HepG2 (cell line): ENCODE measurements around the gene CAMTA1. TPM values are rescaled to one million over a fixed set of nuclear protein-coding genes. Genes with fewer than 3 reads are reported as not detected.

Experiments used
- ARNT2 ChIP-seq: sonication (generic); formaldehyde crosslinking; IDR thresholded peaks from 2 replicates; pipeline ENCODE4 v1.8.0; 2022; ENCODE audit warnings: mild to moderate bottlenecking, low read depth, missing genetic modification reagents, moderate library complexity
- ATM ChIP-seq: fragments of 450-650 bp; IDR thresholded peaks from 2 replicates; pipeline ENCODE4 v1.7.1; 2017; ENCODE audit warnings: mild to moderate bottlenecking, borderline replicate concordance
- CEBPB ChIP-seq: IDR thresholded peaks from 2 replicates; pipeline ENCODE4 v1.6.1; 2011; ENCODE audit warnings: low read depth, low read length, improper control_type of control experiment, borderline replicate concordance
- CHD2 ChIP-seq: IDR thresholded peaks from 2 replicates; pipeline ENCODE4 v1.6.1; 2011; ENCODE audit warnings: low read depth, low read length, improper control_type of control experiment
- EEA1 ChIP-seq: sonication (generic); formaldehyde crosslinking; IDR thresholded peaks from 2 replicates; pipeline ENCODE4 v1.5.1; 2020; ENCODE audit warnings: mild to moderate bottlenecking, missing genetic modification reagents, borderline replicate concordance
- ESRRA ChIP-seq: sonication (generic); formaldehyde crosslinking; IDR thresholded peaks from 2 replicates; pipeline ENCODE4 v1.5.1; 2020; ENCODE audit warnings: mild to moderate bottlenecking, low read depth, missing genetic modification reagents
- HMGA1 ChIP-seq: sonication (generic); formaldehyde crosslinking; conservative IDR thresholded peaks from 2 replicates; pipeline ENCODE4 v1.4.0; 2020; ENCODE audit warnings: missing genetic modification reagents
- JUND ChIP-seq: sonication (generic); formaldehyde crosslinking; IDR thresholded peaks from 2 replicates; pipeline ENCODE4 v1.8.0; 2022; ENCODE audit warnings: mild to moderate bottlenecking, missing genetic modification reagents
- NR2F1 ChIP-seq, 2 experiments: fragments of 450-650 bp in 1 of 2; formaldehyde crosslinking in 1 of 2; IDR thresholded peaks; 2 replicates each; pipeline versions ENCODE4 v1.5.0 to v1.6.1; 2016 to 2020; ENCODE audit warnings: mild to moderate bottlenecking in 1 of 2, missing compliant biosample characterization in 1 of 2, missing genetic modification reagents in 1 of 2, moderate library complexity in 1 of 2
- RXRA ChIP-seq: sonication (generic); formaldehyde crosslinking; IDR thresholded peaks from 2 replicates; pipeline ENCODE4 v1.5.1; 2020; ENCODE audit warnings: missing genetic modification reagents
- YEATS4 ChIP-seq: sonication (generic); formaldehyde crosslinking; IDR thresholded peaks from 2 replicates; pipeline ENCODE4 v1.4.0; 2020; ENCODE audit warnings: missing genetic modification reagents, borderline replicate concordance
- ZFP90 ChIP-seq: sonication (generic); formaldehyde crosslinking; IDR thresholded peaks from 2 replicates; pipeline ENCODE4 v1.8.0; 2022; ENCODE audit warnings: missing genetic modification reagents, mild to moderate bottlenecking, inconsistent platforms, borderline replicate concordance
- ZNF17 ChIP-seq: sonication (generic); formaldehyde crosslinking; IDR thresholded peaks from 2 replicates; pipeline ENCODE4 v1.5.0; 2020; ENCODE audit warnings: mild to moderate bottlenecking, missing genetic modification reagents
- ZNF335 ChIP-seq: sonication (generic); formaldehyde crosslinking; IDR thresholded peaks from 2 replicates; pipeline ENCODE4 v1.4.0; 2020; ENCODE audit warnings: missing genetic modification reagents
- ZNF564 ChIP-seq: sonication (generic); formaldehyde crosslinking; IDR thresholded peaks from 2 replicates; pipeline ENCODE4 v1.8.1; 2023; ENCODE audit warnings: mild to moderate bottlenecking, missing genetic modification reagents
- ZNF749 ChIP-seq: sonication (generic); formaldehyde crosslinking; IDR thresholded peaks from 2 replicates; pipeline ENCODE4 v1.8.0; 2022; ENCODE audit warnings: mild to moderate bottlenecking, missing genetic modification reagents, moderate library complexity, borderline replicate concordance
- ZNF83 ChIP-seq: sonication (generic); formaldehyde crosslinking; IDR thresholded peaks from 2 replicates; pipeline ENCODE4 v1.4.0; 2020; ENCODE audit warnings: missing genetic modification reagents, mild to moderate bottlenecking, borderline replicate concordance
- ZSCAN20 ChIP-seq: sonication (generic); formaldehyde crosslinking; IDR thresholded peaks from 2 replicates; pipeline ENCODE4 v1.4.0; 2020; ENCODE audit warnings: missing genetic modification reagents, mild to moderate bottlenecking, borderline replicate concordance
- polyA plus RNA-seq, 8 experiments: library from polyadenylated mRNA; depleted of rRNA in 3 of 8; stranded (reverse) in 7 of 8; unstranded in 1 of 8; fragments of >200 nt; fragmentation: Illumina TruSeq in 4 of 8; extraction: Trizol in 4 of 8; gene quantifications; 2 replicates each; pipeline versions ENCODE4 v1.2.1 to v1.2.3, GENCODE V29; 2011 to 2016; ENCODE audit warnings: low read depth in 4 of 8, missing spikeins in 1 of 8, mixed read lengths in 1 of 8; ENCODE audit not compliant: insufficient read depth in 1 of 8
- total RNA-seq, 5 experiments: library from RNA; depleted of rRNA; stranded (reverse); fragments of >200 nt; fragmentation: Illumina TruSeq; extraction: Trizol; gene quantifications; 2 replicates each; pipeline ENCODE4 v1.2.3, GENCODE V29; 2016; ENCODE audit warnings: low read depth in 1 of 5
- TF ChIP-seq, protein P1 (sequence below): sonication (generic); formaldehyde crosslinking; IDR thresholded peaks from 2 replicates; pipeline ENCODE4 v1.4.0; 2020; ENCODE audit warnings: missing genetic modification reagents
- TF ChIP-seq, protein P2 (sequence below): sonication (generic); formaldehyde crosslinking; IDR thresholded peaks from 2 replicates; pipeline ENCODE4 v1.4.0; 2020; ENCODE audit warnings: missing genetic modification reagents, borderline replicate concordance
- TF ChIP-seq, protein P3 (sequence below): IDR thresholded peaks from 2 replicates; pipeline ENCODE4 v1.6.1; 2016; ENCODE audit warnings: missing genetic modification reagents, missing compliant biosample characterization
- TF ChIP-seq, protein P4 (sequence below): IDR thresholded peaks from 2 replicates; pipeline ENCODE4 v1.6.1; 2016; ENCODE audit warnings: control low read depth
- TF ChIP-seq, protein P5 (sequence below): sonication (generic); formaldehyde crosslinking; IDR thresholded peaks from 2 replicates; pipeline ENCODE4 v1.4.0; 2020; ENCODE audit warnings: missing genetic modification reagents

Gene CAMTA1
- total and polyA plus RNA-seq, 2 of the 13 experiments (the other 11 are each of a cell fraction or from before 2014, with no cell fraction given) = 25.0 to 36.4 TPM

DNA sequence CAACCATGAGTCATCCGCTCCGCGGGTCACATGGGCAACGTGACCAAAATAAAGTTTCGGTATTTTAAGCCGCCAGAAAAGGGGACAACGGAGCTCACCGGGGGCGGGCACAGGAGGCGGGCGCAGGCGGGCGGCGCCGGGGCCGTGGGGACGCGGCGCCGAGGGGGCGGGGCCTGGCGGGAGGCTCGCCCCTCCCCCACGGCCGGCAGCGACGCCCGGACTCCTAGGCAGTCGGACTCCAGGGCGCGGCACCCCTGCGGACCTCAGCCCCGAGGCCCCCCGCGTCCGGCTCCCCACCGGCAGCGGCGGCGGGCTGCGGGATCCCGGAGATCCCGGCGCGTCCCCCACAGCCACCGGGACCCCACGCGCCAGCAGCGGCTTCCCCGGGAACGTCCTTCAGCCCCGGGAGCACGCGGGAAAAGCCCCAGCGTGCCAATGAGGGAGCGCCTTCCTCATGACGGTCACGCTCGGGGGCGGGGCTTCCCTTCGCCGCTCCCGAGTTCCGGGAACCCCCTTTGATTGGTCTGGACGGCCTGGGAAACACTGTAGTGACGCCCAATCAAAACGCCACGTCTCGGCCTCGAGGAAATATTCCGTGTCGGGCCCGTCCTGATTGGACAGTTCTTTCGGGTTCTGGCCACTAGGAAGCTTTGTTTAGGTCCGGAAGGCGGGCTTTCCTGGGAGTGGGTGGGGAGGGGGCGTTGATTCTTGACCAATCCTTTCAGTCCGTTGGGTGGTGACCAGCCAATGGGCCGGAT, 515 bp upstream of the CAMTA1 start (continued):
- no peak; the same call in 1 of the 2 replicates for TF ChIP-seq ZNF749 (CRISPR knock-in tag)
- TF ChIP-seq, protein P1, sequence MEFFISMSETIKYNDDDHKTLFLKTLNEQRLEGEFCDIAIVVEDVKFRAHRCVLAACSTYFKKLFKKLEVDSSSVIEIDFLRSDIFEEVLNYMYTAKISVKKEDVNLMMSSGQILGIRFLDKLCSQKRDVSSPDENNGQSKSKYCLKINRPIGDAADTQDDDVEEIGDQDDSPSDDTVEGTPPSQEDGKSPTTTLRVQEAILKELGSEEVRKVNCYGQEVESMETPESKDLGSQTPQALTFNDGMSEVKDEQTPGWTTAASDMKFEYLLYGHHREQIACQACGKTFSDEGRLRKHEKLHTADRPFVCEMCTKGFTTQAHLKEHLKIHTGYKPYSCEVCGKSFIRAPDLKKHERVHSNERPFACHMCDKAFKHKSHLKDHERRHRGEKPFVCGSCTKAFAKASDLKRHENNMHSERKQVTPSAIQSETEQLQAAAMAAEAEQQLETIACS (CRISPR knock-in tag) = peak; percentile 30; the same call in 1 of the 2 replicates
- no peak for TF ChIP-seq EEA1 (CRISPR knock-in tag)
- TF ChIP-seq ARNT2 (CRISPR knock-in tag) = peak; percentile 55; the same call in 1 of the 2 replicates
- peak; percentile 60; the same call in 1 of the 2 replicates for TF ChIP-seq ESRRA (CRISPR knock-in tag)
- no peak for TF ChIP-seq ZNF83
- TF ChIP-seq JUND = peak; percentile 59; the same call in 1 of the 2 replicates
- peak; percentile 78; the same call in 1 of the 2 replicates for TF ChIP-seq ZSCAN20 (CRISPR knock-in tag)
- no peak for TF ChIP-seq NR2F1 (CRISPR knock-in tag; IDR thresholded peaks at IDR 0.05)
- TF ChIP-seq ZFP90 = no peak
- no peak for TF ChIP-seq HMGA1 (CRISPR knock-in tag)
- no peak for TF ChIP-seq CEBPB
- TF ChIP-seq RXRA (CRISPR knock-in tag) = peak; percentile 45; the same call in 1 of the 2 replicates
- TF ChIP-seq, protein P2, sequence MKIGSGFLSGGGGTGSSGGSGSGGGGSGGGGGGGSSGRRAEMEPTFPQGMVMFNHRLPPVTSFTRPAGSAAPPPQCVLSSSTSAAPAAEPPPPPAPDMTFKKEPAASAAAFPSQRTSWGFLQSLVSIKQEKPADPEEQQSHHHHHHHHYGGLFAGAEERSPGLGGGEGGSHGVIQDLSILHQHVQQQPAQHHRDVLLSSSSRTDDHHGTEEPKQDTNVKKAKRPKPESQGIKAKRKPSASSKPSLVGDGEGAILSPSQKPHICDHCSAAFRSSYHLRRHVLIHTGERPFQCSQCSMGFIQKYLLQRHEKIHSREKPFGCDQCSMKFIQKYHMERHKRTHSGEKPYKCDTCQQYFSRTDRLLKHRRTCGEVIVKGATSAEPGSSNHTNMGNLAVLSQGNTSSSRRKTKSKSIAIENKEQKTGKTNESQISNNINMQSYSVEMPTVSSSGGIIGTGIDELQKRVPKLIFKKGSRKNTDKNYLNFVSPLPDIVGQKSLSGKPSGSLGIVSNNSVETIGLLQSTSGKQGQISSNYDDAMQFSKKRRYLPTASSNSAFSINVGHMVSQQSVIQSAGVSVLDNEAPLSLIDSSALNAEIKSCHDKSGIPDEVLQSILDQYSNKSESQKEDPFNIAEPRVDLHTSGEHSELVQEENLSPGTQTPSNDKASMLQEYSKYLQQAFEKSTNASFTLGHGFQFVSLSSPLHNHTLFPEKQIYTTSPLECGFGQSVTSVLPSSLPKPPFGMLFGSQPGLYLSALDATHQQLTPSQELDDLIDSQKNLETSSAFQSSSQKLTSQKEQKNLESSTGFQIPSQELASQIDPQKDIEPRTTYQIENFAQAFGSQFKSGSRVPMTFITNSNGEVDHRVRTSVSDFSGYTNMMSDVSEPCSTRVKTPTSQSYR = peak; percentile 88
- TF ChIP-seq, protein P3, sequence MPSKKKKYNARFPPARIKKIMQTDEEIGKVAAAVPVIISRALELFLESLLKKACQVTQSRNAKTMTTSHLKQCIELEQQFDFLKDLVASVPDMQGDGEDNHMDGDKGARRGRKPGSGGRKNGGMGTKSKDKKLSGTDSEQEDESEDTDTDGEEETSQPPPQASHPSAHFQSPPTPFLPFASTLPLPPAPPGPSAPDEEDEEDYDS (CRISPR knock-in tag) = peak; percentile 42; the same call in 1 of the 2 replicates
- peak; percentile 84 for TF ChIP-seq YEATS4 (CRISPR knock-in tag)
- TF ChIP-seq, protein P4, sequence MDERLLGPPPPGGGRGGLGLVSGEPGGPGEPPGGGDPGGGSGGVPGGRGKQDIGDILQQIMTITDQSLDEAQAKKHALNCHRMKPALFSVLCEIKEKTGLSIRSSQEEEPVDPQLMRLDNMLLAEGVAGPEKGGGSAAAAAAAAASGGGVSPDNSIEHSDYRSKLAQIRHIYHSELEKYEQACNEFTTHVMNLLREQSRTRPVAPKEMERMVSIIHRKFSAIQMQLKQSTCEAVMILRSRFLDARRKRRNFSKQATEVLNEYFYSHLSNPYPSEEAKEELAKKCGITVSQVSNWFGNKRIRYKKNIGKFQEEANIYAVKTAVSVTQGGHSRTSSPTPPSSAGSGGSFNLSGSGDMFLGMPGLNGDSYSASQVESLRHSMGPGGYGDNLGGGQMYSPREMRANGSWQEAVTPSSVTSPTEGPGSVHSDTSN (CRISPR knock-in tag) = no peak
- TF ChIP-seq ZNF564 (CRISPR knock-in tag) = peak; percentile 31; the same call in 1 of the 2 replicates
- peak; percentile 44; the same call in 1 of the 2 replicates for TF ChIP-seq CHD2
- TF ChIP-seq, protein P5, sequence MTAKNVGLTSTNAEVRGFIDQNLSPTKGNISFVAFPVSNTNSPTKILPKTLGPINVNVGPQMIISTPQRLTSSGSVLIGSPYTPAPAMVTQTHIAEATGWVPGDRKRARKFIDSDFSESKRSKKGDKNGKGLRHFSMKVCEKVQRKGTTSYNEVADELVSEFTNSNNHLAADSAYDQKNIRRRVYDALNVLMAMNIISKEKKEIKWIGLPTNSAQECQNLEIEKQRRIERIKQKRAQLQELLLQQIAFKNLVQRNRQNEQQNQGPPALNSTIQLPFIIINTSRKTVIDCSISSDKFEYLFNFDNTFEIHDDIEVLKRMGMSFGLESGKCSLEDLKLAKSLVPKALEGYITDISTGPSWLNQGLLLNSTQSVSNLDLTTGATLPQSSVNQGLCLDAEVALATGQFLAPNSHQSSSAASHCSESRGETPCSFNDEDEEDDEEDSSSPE (CRISPR knock-in tag) = peak; percentile 91
- TF ChIP-seq ZNF335 (CRISPR knock-in tag) = no peak
- TF ChIP-seq ZNF17 = no peak
- no peak for TF ChIP-seq ATM
